Left ventricle myocardium inferior (tissue), 1 donor: ENCODE results near the gene EHBP1. TPM values are rescaled to one million over a fixed set of nuclear protein-coding genes. Genes with fewer than 3 reads are reported as not detected.
A peak's percentile ranks its signal among the peaks of the same experiment; 100 is the strongest.

Source experiments
- DNase-seq: peaks from one replicate; pipeline ENCODE4 v3.0.0-alpha.2; 2020
- H3K27ac ChIP-seq: fragments of 200-600 bp; replicated peaks from 2 replicates; pipeline ENCODE4 v1.8.0; 2021
- H3K27me3 ChIP-seq: fragments of 200-600 bp; 2 replicates; pipeline ENCODE4 v1.8.0; 2021; ENCODE audit warnings: low read depth
- H3K36me3 ChIP-seq: fragments of 200-600 bp; 2 replicates; pipeline ENCODE4 v1.8.0; 2021
- H3K4me1 ChIP-seq: fragments of 200-600 bp; 2 replicates; pipeline ENCODE4 v1.8.0; 2021
- H3K4me3 ChIP-seq: fragments of 200-600 bp; 2 replicates; pipeline ENCODE4 v1.8.0; 2021; ENCODE audit warnings: mild to moderate bottlenecking, moderate library complexity
- H3K9me3 ChIP-seq: fragments of 200-600 bp; replicated peaks from 2 replicates; pipeline ENCODE4 v1.8.0; 2021
- intact Hi-C: fragments of 100-400 bp; cut with micrococcal nuclease; formaldehyde crosslinking; loops from one replicate; pipeline ENCODE4 v1.11.0; 2022
- long read RNA-seq: library from polyadenylated mRNA; unstranded; transcript quantifications from one replicate; pipeline ENCODE4 v2.0.0, GENCODE V29; 2021
- total RNA-seq: library from RNA; stranded (reverse); fragmentation: NEBNext Ultra II Directional; extraction: Animal tissue kit (Norgen Biotek cat#: 25700); gene quantifications from one replicate; pipeline ENCODE4 v1.2.1, GENCODE V29; 2021
- TF ChIP-seq, protein P1 (sequence below): fragments of 200-600 bp; IDR thresholded peaks from 2 replicates; pipeline ENCODE4 v1.8.0; 2021; ENCODE audit warnings: antibody characterized with exemption, mild to moderate bottlenecking, borderline replicate concordance
- donor health status: DM: no; HTN: yes; CAD: no; lungs with severe emphysema.

The EHBP1 gene
- 20.4 TPM for total RNA-seq
- long read RNA-seq, partial matches to known transcripts = 0 of 1 reads
- long read RNA-seq, other reads (novel, unspliced or antisense) = 1 of 1 reads

DNA sequence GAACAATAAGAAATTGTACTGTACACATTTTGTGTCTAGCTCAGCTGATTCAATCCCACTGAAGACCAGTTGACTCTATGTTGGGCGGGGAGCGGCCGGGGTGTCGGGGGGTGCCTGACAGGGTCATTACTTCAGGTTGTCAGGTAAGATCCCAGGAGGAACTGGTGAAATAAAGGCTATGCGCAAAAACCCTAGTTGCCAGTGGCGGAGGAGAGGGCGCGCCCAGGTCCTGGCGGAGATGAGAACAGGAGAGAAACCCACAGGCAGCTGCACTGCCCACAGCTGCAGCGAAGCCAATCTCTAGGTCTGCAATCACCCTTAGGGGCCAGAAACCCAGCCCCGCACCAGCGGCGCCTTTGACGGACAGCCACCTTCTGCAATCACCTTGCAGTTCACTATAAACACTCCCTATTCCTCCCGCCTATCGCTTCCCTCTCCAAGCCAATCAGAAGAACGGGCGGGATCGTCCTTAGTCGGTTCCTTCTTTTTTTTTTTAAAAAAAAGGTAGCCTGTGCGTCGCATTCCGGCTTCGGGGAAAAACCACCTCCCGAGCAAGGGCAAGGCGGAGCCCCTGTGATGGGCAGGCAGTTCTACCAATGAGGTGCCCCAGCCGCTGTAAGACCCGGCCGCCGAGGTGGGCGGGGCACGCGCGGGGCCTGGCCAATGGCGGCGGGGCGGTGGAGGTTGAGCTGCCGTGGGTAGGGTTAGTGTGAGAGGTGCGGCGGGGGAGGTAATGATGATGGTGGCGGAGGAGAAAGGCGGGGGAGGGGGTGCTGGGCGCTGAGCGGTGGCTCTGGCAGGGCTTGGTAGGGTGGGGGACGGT lies at the start of gene EHBP1:
Gene EHBP1 (plus strand): TSS at position 707 of the 823 bp plus-strand sequence. CDS start 1,479 bp downstream, outside the sequence.
- H3K4me1 ChIP-seq = peaks cover 40% of the 10 kb centered on the region
- TF ChIP-seq, protein P1, sequence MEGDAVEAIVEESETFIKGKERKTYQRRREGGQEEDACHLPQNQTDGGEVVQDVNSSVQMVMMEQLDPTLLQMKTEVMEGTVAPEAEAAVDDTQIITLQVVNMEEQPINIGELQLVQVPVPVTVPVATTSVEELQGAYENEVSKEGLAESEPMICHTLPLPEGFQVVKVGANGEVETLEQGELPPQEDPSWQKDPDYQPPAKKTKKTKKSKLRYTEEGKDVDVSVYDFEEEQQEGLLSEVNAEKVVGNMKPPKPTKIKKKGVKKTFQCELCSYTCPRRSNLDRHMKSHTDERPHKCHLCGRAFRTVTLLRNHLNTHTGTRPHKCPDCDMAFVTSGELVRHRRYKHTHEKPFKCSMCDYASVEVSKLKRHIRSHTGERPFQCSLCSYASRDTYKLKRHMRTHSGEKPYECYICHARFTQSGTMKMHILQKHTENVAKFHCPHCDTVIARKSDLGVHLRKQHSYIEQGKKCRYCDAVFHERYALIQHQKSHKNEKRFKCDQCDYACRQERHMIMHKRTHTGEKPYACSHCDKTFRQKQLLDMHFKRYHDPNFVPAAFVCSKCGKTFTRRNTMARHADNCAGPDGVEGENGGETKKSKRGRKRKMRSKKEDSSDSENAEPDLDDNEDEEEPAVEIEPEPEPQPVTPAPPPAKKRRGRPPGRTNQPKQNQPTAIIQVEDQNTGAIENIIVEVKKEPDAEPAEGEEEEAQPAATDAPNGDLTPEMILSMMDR = no peak
- H3K27ac ChIP-seq = peak within 1 kb of the TSS; percentile 90
- no peaks in the 10 kb centered on the region for H3K36me3 ChIP-seq
- no peaks in the 10 kb centered on the region for H3K27me3 ChIP-seq
- peak; percentile 99 for DNase-seq
- H3K4me3 ChIP-seq = peak within 1 kb of the TSS; percentile 83
- no peaks in the 10 kb centered on the region for H3K9me3 ChIP-seq
- intact Hi-C loops = no loop called here

GRCh38 chr2:62657783-62658182 lies 47.7 kb upstream of the EHBP1 start:
- Histone ChIP-seq H3K4me1 (peaks cover 12% of the 10 kb centered on the region), H3K27ac (no peak overlapping the region), H3K27me3 (no peaks in the 10 kb centered on the region), H3K36me3 (no peaks in the 10 kb centered on the region), H3K9me3 (no peaks in the 10 kb centered on the region), H3K4me3 (no peak overlapping the region)
- TF ChIP-seq, protein P1 = no peak
- no peak for DNase-seq
- intact Hi-C loops = no loop called here

- H3K36me3 ChIP-seq = no peaks in the 10 kb centered on the region
- DNase-seq = no peak
- no peaks in the 10 kb centered on the region for H3K9me3 ChIP-seq
- no peaks in the 10 kb centered on the region for H3K27me3 ChIP-seq
- no peak overlapping the region for H3K4me3 ChIP-seq
- intact Hi-C loops = no loop called here
- peaks cover 24% of the 10 kb centered on the region for H3K4me1 ChIP-seq
- no peak overlapping the region for H3K27ac ChIP-seq
- TF ChIP-seq, protein P1 = no peak
Measured at GRCh38 chr2:62658891-62659290, 46.6 kb upstream of the EHBP1 start.

DNA sequence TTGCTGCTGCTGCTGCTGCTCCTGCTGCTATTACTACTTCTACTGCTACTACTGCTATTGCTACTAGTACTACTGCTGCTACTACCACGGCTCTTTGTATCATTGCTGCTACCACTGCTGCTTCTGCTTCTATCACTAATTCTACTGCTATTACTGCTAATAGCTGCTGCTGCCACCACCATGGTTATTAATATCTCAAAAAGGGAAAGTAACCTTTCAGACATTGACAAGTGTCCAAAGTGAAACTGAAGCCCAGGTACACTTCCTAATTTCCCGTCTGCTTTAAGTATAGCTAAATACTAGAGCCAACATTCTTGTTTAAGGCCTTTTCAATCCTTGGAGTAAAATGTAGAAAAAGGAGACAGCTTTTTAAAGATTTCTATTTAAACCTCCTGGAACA lies 45.4 kb upstream of the EHBP1 start:
- no peak overlapping the region for H3K4me3 ChIP-seq
- DNase-seq = no peak
- H3K27ac ChIP-seq = no peak overlapping the region
- H3K4me1 ChIP-seq = peaks cover 29% of the 10 kb centered on the region
- H3K27me3 ChIP-seq = no peaks in the 10 kb centered on the region
- TF ChIP-seq, protein P1 = no peak
- H3K36me3 ChIP-seq = no peaks in the 10 kb centered on the region
- no peaks in the 10 kb centered on the region for H3K9me3 ChIP-seq
- intact Hi-C loops = no loop called here

DNA sequence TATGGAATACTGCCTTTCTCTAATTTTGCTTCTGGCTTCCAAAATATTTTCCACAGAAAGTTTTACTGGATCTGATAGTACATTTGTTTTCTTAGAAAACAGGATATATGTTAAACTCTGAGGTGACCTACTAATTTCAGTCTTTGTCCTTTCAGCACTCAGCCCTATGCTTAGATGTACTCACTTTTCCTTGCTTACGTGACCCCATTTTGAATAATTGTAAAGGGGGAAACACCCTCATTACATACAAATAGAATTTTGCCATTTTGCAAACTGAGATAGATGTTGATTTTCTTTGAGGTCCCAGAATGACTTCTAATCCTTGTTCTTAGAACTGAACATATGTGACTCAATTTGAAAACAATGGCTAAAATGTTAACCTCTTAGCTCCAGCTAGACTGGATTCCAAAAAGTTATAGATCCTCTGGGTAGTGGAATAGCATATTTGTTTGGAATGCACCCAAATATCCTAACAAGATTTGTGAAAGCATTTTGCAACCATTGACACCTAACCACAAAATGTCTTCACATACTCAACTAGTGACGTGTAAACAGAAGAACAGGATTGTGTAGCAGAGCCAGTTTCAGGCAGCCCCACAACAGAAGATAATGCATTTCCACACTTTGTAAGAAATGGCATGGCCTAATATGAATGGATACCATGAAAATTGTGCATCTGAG lies 44.8 kb upstream of the EHBP1 start:
- TF ChIP-seq, protein P1 = no peak
- H3K27me3 ChIP-seq = no peaks in the 10 kb centered on the region
- peaks cover 29% of the 10 kb centered on the region for H3K4me1 ChIP-seq
- DNase-seq = no peak
- H3K9me3 ChIP-seq = no peaks in the 10 kb centered on the region
- H3K27ac ChIP-seq = no peak overlapping the region
- no peak overlapping the region for H3K4me3 ChIP-seq
- intact Hi-C loops = no loop called here
- H3K36me3 ChIP-seq = no peaks in the 10 kb centered on the region
